ENCODE results near the gene PTP4A2. TPM values are rescaled to one million over a fixed set of nuclear protein-coding genes. Genes with fewer than 3 reads are reported as not detected.

Gene PTP4A2
- total and polyA plus RNA-seq, 2 donors from 2014 or later: 130 to 236 TPM

DNA sequence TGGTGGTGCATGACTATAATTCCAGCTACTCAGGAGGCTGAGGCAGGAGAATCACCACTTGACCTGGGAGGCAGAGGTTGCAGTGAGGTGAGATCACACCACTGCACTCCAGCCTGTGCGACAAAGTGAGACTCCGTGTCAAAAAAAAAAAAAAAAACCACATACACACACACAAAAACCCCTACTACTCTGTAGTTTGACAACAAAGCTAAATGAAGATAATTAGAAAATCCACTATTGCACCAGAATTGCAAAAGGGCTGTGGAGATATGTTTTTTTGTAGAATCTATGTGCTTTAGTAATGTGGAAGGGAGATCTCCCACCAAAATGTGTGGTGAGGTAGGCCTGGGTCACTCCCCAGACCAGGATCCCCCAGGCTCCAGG is 43.3 kb upstream of the PTP4A2 start:
- no peaks in the 10 kb centered on the region for H3K27me3 ChIP-seq (ENCODE audit: control insufficient read depth, insufficient read depth, low read length)
- no peak overlapping the region for H3K9ac ChIP-seq (ENCODE audit: low read length in 3 of 3)
- H3K4me1 ChIP-seq (ENCODE audit: control insufficient read depth in 2 of 3, insufficient read depth in 2 of 3, low read depth in 1 of 3, low read length in 3 of 3): peaks cover 0 to 2% (median 2%) of the 10 kb centered on the region in 3 donors
- no peak for TF ChIP-seq CTCF (IDR thresholded peaks at IDR 0.05; ENCODE audit: borderline replicate concordance, extremely low read depth, insufficient read depth)
- FAIRE-seq (no peak), DNase-seq (no peak)
- intact Hi-C loops (cut with DNase I): no loop called here
- H3K27ac ChIP-seq (ENCODE audit: low read depth in 2 of 2, low read length in 2 of 2): no peak overlapping the region
- H3K4me3 ChIP-seq (ENCODE audit: low read length in 3 of 3): no peak overlapping the region
- no peaks in the 10 kb centered on the region for H3K36me3 ChIP-seq (ENCODE audit: control insufficient read depth in 2 of 3, insufficient read depth in 3 of 3, low read length in 3 of 3)
- no peaks in the 10 kb centered on the region for H3K9me3 ChIP-seq (ENCODE audit: control insufficient read depth in 2 of 3, insufficient read depth in 1 of 3, low read length in 3 of 3)

GRCh38 chr1:31980835-31981455 is 42.8 kb upstream of the PTP4A2 start:
- Histone ChIP-seq H3K9me3 (ENCODE audit: control insufficient read depth in 2 of 3, insufficient read depth in 1 of 3, low read length in 3 of 3) (no peaks in the 10 kb centered on the region), H3K4me1 (ENCODE audit: control insufficient read depth in 2 of 3, insufficient read depth in 2 of 3, low read depth in 1 of 3, low read length in 3 of 3) (peaks cover 0 to 2% (median 2%) of the 10 kb centered on the region in 3 donors), H3K4me3 (ENCODE audit: low read length in 3 of 3) (no peak overlapping the region), H3K9ac (ENCODE audit: low read length in 3 of 3) (no peak overlapping the region), H3K27ac (ENCODE audit: low read depth in 2 of 2, low read length in 2 of 2) (no peak overlapping the region), H3K36me3 (ENCODE audit: control insufficient read depth in 2 of 3, insufficient read depth in 3 of 3, low read length in 3 of 3) (no peaks in the 10 kb centered on the region), H3K27me3 (ENCODE audit: control insufficient read depth, insufficient read depth, low read length) (no peaks in the 10 kb centered on the region)
- DNase-seq: no peak
- intact Hi-C loops (cut with DNase I): no loop called here
- no peak for TF ChIP-seq CTCF (IDR thresholded peaks at IDR 0.05; ENCODE audit: borderline replicate concordance, extremely low read depth, insufficient read depth)
- FAIRE-seq: no peak

GRCh38 chr1:31978843-31979400 is 40.8 kb upstream of the PTP4A2 start:
- no peaks in the 10 kb centered on the region for H3K9me3 ChIP-seq (ENCODE audit: control insufficient read depth in 2 of 3, insufficient read depth in 1 of 3, low read length in 3 of 3)
- intact Hi-C loops (cut with DNase I): no loop called here
- no peak overlapping the region for H3K4me3 ChIP-seq (ENCODE audit: low read length in 3 of 3)
- no peak overlapping the region for H3K9ac ChIP-seq (ENCODE audit: low read length in 3 of 3)
- H3K27ac ChIP-seq (ENCODE audit: low read depth in 2 of 2, low read length in 2 of 2): no peak overlapping the region
- no peaks in the 10 kb centered on the region for H3K36me3 ChIP-seq (ENCODE audit: control insufficient read depth in 2 of 3, insufficient read depth in 3 of 3, low read length in 3 of 3)
- no peak for DNase-seq
- TF ChIP-seq CTCF (IDR thresholded peaks at IDR 0.05; ENCODE audit: borderline replicate concordance, extremely low read depth, insufficient read depth): no peak
- H3K27me3 ChIP-seq (ENCODE audit: control insufficient read depth, insufficient read depth, low read length): no peaks in the 10 kb centered on the region
- H3K4me1 ChIP-seq (ENCODE audit: control insufficient read depth in 2 of 3, insufficient read depth in 2 of 3, low read depth in 1 of 3, low read length in 3 of 3): peaks cover 0 to 2% (median 2%) of the 10 kb centered on the region in 3 donors
- FAIRE-seq: no peak

Data from kidney (tissue), 14 donors.